GM23338 (cell line): ENCODE measurements around the gene NPHS1. TPM values are rescaled to one million over a fixed set of nuclear protein-coding genes. Genes with fewer than 3 reads are reported as not detected.
"Not testable (repeated sequence)": the region's sequence is repeated elsewhere in the genome, so short reads cannot be mapped to it uniquely, and the experiment has no call there.

Source experiments
- ATAC-seq: fragments of 200-7000 bp; cut with Tn5 transposase; 3 replicates; pipeline ENCODE4 v1.9.1; 2020
- DNase-seq: peaks from one replicate; pipeline ENCODE4 v3.0.0-alpha.2; 2015; ENCODE audit warnings: low spot score
- H2AFZ ChIP-seq: fragments of 200-600 bp; sonication (generic); 2 replicates; pipeline ENCODE4 v1.8.0; 2016; ENCODE audit warnings: antibody characterized with exemption, mild to moderate bottlenecking, moderate library complexity
- H3F3A ChIP-seq: fragments of 200-600 bp; sonication (generic); replicated peaks from 2 replicates; pipeline ENCODE4 v1.8.0; 2017; ENCODE audit warnings: antibody characterized with exemption, mixed run types, low read depth
- H3K27ac ChIP-seq: fragments of 200-600 bp; sonication (generic); 2 replicates; pipeline ENCODE4 v1.6.1; 2016; ENCODE audit warnings: low read depth
- H3K27me3 ChIP-seq: fragments of 200-600 bp; sonication (generic); 2 replicates; pipeline ENCODE4 v1.8.0; 2016; ENCODE audit warnings: mild to moderate bottlenecking, mixed run types, moderate library complexity; ENCODE audit not compliant: insufficient read depth
- H3K36me3 ChIP-seq: fragments of 200-600 bp; sonication (generic); 2 replicates; pipeline ENCODE4 v1.8.0; 2016; ENCODE audit warnings: mild to moderate bottlenecking; ENCODE audit not compliant: insufficient read depth
- H3K4me1 ChIP-seq: fragments of 200-600 bp; sonication (generic); 2 replicates; pipeline ENCODE4 v1.8.0; 2016; ENCODE audit warnings: mild to moderate bottlenecking, moderate library complexity; ENCODE audit not compliant: insufficient read depth
- H3K4me2 ChIP-seq: fragments of 200-600 bp; sonication (generic); 2 replicates; pipeline ENCODE4 v1.7.1; 2017; ENCODE audit warnings: mixed run types
- H3K4me3 ChIP-seq: fragments of 200-600 bp; sonication (generic); 2 replicates; pipeline ENCODE4 v1.6.1; 2016; ENCODE audit warnings: mixed run types
- H3K79me2 ChIP-seq: fragments of 200-600 bp; sonication (generic); replicated peaks from 2 replicates; pipeline ENCODE4 v1.8.0; 2017; ENCODE audit warnings: mild to moderate bottlenecking; ENCODE audit not compliant: insufficient read depth
- H3K9me2 ChIP-seq: fragments of 200-600 bp; sonication (generic); 2 replicates; pipeline ENCODE4 v1.8.0; 2017; ENCODE audit not compliant: insufficient read depth
- H4K20me1 ChIP-seq: fragments of 200-600 bp; sonication (generic); replicated peaks from 2 replicates; pipeline ENCODE4 v1.8.0; 2017; ENCODE audit warnings: mild to moderate bottlenecking; ENCODE audit not compliant: insufficient read depth
- H3K27ac Mint-ChIP-seq: 2 replicates; pipeline ENCODE4 v1.8.0; 2020; ENCODE audit warnings: inconsistent platforms, mild to moderate bottlenecking, moderate library complexity, mixed read lengths
- H3K27me3 Mint-ChIP-seq: 3 replicates; pipeline ENCODE4 v1.8.0; 2022; ENCODE audit warnings: low read depth, mild to moderate bottlenecking, moderate library complexity, mixed read lengths, inconsistent platforms; ENCODE audit not compliant: insufficient read depth, poor library complexity
- H3K36me3 Mint-ChIP-seq: 3 replicates; pipeline ENCODE4 v1.8.0; 2021; ENCODE audit warnings: low read depth, mild to moderate bottlenecking, inconsistent platforms, moderate library complexity, mixed read lengths
- H3K4me1 Mint-ChIP-seq: 3 replicates; pipeline ENCODE4 v1.8.0; 2020; ENCODE audit warnings: mild to moderate bottlenecking, inconsistent platforms, mixed read lengths
- H3K4me3 Mint-ChIP-seq: 3 replicates; pipeline ENCODE4 v1.8.0; 2021; ENCODE audit warnings: moderate library complexity, mild to moderate bottlenecking, inconsistent platforms, mixed read lengths
- H3K9me3 Mint-ChIP-seq: 3 replicates; pipeline ENCODE4 v1.8.0; 2020; ENCODE audit warnings: moderate library complexity, mild to moderate bottlenecking, inconsistent platforms, mixed read lengths
- EZH2phosphoT487 ChIP-seq: fragments of 200-600 bp; sonication (generic); IDR thresholded peaks from one replicate; pipeline ENCODE4 v1.8.1; 2018; ENCODE audit warnings: antibody characterized with exemption; ENCODE audit not compliant: unreplicated experiment
- NANOG ChIP-seq: IDR thresholded peaks from 2 replicates; pipeline ENCODE4 v1.6.1; 2016; ENCODE audit warnings: antibody characterized with exemption, borderline replicate concordance
- POLR2AphosphoS5 ChIP-seq: IDR thresholded peaks from 2 replicates; pipeline ENCODE4 v1.6.1; 2016; ENCODE audit warnings: antibody characterized with exemption, low read depth
- STAT1 ChIP-seq: IDR thresholded peaks from one replicate; pipeline ENCODE4 v1.6.1; 2016; ENCODE audit warnings: antibody characterized with exemption; ENCODE audit not compliant: unreplicated experiment
- polyA plus RNA-seq: library from polyadenylated mRNA; unstranded; fragments of >200 nt; fragmentation: Nextera tagmentation; extraction: Ambion mirVana; gene quantifications from 2 replicates; pipeline ENCODE4 v1.2.1, GENCODE V29; 2016
- total RNA-seq: library from RNA; depleted of rRNA; stranded (reverse); fragments of >200 nt; shearing (Covaris generic); gene quantifications from 2 replicates; pipeline ENCODE4 v1.2.3, GENCODE V29; 2014
- TF ChIP-seq, protein P1 (sequence below): fragments of 250-450 bp; sonication (Bioruptor Pico); IDR thresholded peaks from 2 replicates; pipeline ENCODE4 v1.5.0; 2020; ENCODE audit warnings: mild to moderate bottlenecking, moderate library complexity
- TF ChIP-seq, protein P2 (sequence below): IDR thresholded peaks from one replicate; pipeline ENCODE4 v1.6.1; 2018; ENCODE audit warnings: antibody characterized with exemption; ENCODE audit not compliant: unreplicated experiment

The NPHS1 gene
- total and polyA plus RNA-seq, 2 experiments from 2014 or later: 1.0 to 1.3 TPM

DNA sequence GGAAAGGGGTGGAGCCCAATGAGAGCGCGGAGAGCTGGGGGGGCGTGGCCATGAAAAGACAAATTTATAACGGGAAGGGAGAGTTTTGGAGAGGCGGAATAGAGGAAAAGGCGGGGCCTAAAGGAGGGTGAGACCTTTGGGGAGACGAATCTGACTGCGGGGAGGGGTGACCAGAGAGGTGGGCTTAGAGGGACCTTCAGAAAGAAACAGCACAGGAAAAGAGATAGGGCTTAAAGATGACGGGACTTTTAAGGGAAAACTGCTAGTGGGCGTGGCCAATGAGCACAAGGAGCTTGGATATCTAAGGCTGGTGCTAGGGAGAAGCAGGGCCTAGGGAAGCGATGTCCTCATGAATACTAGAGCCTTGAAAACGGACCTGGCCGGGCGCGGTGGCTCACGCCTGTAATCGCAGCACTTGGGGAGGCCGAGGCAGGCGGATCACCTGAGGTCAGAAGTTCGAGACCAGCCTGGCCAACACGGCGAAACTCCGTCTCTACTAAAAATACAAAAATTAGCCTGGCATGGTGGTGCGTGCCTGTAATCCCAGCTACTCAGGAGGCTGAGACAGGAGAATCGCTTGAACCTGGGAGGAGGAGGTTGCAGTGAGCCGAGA, 17.9 kb upstream of the NPHS1 start:
- H3K36me3 ChIP-seq, H3K9me3 Mint-ChIP-seq, H3K9me2 ChIP-seq, H2AFZ ChIP-seq, H3K79me2 ChIP-seq, H3K36me3 Mint-ChIP-seq, H4K20me1 ChIP-seq: not testable (repeated sequence)
- H3K4me3 ChIP-seq: peak overlapping the region; percentile 84
- peak overlapping the region; percentile 10; the same call in 1 of the 2 replicates for H3K27ac ChIP-seq
- peak overlapping the region; percentile 98 for H3K4me2 ChIP-seq
- H3K4me1 Mint-ChIP-seq: peaks cover 23% of the 10 kb centered on the region
- peak overlapping the region; percentile 86 for H3K4me3 Mint-ChIP-seq
- H3F3A ChIP-seq: peaks cover 15% of the 10 kb centered on the region; the same call in 1 of the 2 replicates
- peaks cover 12% of the 10 kb centered on the region for H3K4me1 ChIP-seq
- peaks cover 16% of the 10 kb centered on the region for H3K27me3 ChIP-seq
- DNase-seq: peak; percentile 98
- peak; percentile 34 for ATAC-seq
- H3K27ac Mint-ChIP-seq: peak overlapping the region; percentile 94
- peaks cover 29% of the 10 kb centered on the region for H3K27me3 Mint-ChIP-seq

DNA sequence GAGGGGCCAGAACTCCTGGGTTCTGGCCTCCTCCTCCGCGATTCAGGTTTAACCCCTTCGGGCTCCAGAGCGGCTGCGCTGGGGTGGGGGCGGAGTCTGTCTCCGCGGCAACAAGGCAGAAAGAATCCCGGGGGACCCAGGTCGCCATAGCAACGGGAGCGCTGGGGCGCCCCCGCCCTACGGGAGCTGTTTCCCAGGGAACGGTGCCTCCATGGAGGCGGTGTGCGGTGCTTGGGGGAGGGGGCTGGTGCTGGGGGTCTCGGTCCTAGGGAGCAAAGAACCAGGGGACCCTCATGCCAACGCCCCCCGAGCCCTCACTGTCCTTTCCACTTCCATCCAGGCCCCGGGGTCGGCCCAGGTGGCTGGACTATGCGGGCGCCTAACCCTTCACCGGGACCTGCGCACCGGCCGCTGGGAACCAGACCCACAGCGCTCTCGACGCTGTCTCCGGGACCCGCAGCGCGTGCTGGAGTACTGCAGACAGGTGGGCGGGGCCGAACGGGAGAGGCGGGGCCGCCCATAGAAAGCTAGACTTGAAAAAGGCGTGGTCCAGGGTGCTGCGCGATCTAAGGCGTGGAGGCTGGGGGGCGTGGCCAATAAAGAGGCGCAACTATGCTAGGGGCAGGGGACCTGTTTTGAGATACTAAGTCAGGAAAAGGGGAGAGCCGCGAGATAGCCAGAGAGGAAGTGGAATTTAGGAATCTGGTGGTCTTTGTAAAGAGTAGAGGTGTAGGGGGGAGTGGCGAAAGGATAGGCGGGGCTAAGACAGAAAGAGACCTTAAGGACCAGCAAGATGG, 17.2 kb upstream of the NPHS1 start:
- H3K27me3 ChIP-seq: peaks cover 16% of the 10 kb centered on the region
- peak overlapping the region; percentile 86 for H3K4me3 Mint-ChIP-seq
- H3K4me2 ChIP-seq: peak overlapping the region; percentile 98
- H3K4me3 ChIP-seq: peak overlapping the region; percentile 84
- no peaks in the 10 kb centered on the region; the same call in 2 of the 3 replicates for H3K36me3 Mint-ChIP-seq
- H3K9me2 ChIP-seq: no peaks in the 10 kb centered on the region
- ATAC-seq (peak; percentile 73), DNase-seq (peak; percentile 99)
- peaks cover 31% of the 10 kb centered on the region for H3K27me3 Mint-ChIP-seq
- no peak overlapping the region for H3K27ac ChIP-seq
- peaks cover 15% of the 10 kb centered on the region; the same call in 1 of the 2 replicates for H3F3A ChIP-seq
- no peaks in the 10 kb centered on the region; the same call in 1 of the 3 replicates for H3K9me3 Mint-ChIP-seq
- peak overlapping the region; percentile 94 for H3K27ac Mint-ChIP-seq
- H4K20me1 ChIP-seq: no peaks in the 10 kb centered on the region
- TF ChIP-seq EZH2phosphoT487: no peak
- TF ChIP-seq POLR2AphosphoS5: peak; percentile 42; the same call in 1 of the 2 replicates
- TF ChIP-seq STAT1: no peak
- TF ChIP-seq, protein P1, sequence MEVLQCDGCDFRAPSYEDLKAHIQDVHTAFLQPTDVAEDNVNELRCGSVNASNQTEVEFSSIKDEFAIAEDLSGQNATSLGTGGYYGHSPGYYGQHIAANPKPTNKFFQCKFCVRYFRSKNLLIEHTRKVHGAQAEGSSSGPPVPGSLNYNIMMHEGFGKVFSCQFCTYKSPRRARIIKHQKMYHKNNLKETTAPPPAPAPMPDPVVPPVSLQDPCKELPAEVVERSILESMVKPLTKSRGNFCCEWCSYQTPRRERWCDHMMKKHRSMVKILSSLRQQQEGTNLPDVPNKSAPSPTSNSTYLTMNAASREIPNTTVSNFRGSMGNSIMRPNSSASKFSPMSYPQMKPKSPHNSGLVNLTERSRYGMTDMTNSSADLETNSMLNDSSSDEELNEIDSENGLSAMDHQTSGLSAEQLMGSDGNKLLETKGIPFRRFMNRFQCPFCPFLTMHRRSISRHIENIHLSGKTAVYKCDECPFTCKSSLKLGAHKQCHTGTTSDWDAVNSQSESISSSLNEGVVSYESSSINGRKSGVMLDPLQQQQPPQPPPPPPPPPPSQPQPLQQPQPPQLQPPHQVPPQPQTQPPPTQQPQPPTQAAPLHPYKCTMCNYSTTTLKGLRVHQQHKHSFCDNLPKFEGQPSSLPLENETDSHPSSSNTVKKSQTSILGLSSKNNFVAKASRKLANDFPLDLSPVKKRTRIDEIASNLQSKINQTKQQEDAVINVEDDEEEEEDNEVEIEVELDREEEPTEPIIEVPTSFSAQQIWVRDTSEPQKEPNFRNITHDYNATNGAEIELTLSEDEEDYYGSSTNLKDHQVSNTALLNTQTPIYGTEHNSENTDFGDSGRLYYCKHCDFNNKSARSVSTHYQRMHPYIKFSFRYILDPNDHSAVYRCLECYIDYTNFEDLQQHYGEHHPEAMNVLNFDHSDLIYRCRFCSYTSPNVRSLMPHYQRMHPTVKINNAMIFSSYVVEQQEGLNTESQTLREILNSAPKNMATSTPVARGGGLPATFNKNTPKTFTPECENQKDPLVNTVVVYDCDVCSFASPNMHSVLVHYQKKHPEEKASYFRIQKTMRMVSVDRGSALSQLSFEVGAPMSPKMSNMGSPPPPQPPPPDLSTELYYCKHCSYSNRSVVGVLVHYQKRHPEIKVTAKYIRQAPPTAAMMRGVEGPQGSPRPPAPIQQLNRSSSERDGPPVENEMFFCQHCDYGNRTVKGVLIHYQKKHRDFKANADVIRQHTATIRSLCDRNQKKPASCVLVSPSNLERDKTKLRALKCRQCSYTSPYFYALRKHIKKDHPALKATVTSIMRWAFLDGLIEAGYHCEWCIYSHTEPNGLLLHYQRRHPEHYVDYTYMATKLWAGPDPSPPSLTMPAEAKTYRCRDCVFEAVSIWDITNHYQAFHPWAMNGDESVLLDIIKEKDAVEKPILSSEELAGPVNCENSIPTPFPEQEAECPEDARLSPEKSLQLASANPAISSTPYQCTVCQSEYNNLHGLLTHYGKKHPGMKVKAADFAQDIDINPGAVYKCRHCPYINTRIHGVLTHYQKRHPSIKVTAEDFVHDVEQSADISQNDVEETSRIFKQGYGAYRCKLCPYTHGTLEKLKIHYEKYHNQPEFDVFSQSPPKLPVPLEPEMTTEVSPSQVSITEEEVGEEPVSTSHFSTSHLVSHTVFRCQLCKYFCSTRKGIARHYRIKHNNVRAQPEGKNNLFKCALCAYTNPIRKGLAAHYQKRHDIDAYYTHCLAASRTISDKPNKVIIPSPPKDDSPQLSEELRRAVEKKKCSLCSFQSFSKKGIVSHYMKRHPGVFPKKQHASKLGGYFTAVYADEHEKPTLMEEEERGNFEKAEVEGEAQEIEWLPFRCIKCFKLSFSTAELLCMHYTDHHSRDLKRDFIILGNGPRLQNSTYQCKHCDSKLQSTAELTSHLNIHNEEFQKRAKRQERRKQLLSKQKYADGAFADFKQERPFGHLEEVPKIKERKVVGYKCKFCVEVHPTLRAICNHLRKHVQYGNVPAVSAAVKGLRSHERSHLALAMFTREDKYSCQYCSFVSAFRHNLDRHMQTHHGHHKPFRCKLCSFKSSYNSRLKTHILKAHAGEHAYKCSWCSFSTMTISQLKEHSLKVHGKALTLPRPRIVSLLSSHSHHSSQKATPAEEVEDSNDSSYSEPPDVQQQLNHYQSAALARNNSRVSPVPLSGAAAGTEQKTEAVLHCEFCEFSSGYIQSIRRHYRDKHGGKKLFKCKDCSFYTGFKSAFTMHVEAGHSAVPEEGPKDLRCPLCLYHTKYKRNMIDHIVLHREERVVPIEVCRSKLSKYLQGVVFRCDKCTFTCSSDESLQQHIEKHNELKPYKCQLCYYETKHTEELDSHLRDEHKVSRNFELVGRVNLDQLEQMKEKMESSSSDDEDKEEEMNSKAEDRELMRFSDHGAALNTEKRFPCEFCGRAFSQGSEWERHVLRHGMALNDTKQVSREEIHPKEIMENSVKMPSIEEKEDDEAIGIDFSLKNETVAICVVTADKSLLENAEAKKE: no peak
- no peak for TF ChIP-seq NANOG
- TF ChIP-seq, protein P2, sequence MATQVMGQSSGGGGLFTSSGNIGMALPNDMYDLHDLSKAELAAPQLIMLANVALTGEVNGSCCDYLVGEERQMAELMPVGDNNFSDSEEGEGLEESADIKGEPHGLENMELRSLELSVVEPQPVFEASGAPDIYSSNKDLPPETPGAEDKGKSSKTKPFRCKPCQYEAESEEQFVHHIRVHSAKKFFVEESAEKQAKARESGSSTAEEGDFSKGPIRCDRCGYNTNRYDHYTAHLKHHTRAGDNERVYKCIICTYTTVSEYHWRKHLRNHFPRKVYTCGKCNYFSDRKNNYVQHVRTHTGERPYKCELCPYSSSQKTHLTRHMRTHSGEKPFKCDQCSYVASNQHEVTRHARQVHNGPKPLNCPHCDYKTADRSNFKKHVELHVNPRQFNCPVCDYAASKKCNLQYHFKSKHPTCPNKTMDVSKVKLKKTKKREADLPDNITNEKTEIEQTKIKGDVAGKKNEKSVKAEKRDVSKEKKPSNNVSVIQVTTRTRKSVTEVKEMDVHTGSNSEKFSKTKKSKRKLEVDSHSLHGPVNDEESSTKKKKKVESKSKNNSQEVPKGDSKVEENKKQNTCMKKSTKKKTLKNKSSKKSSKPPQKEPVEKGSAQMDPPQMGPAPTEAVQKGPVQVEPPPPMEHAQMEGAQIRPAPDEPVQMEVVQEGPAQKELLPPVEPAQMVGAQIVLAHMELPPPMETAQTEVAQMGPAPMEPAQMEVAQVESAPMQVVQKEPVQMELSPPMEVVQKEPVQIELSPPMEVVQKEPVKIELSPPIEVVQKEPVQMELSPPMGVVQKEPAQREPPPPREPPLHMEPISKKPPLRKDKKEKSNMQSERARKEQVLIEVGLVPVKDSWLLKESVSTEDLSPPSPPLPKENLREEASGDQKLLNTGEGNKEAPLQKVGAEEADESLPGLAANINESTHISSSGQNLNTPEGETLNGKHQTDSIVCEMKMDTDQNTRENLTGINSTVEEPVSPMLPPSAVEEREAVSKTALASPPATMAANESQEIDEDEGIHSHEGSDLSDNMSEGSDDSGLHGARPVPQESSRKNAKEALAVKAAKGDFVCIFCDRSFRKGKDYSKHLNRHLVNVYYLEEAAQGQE: no peak
- no peaks in the 10 kb centered on the region for H3K36me3 ChIP-seq
- no peaks in the 10 kb centered on the region for H3K79me2 ChIP-seq
- H3K4me1 ChIP-seq: peaks cover 12% of the 10 kb centered on the region
- no peak overlapping the region; the same call in 1 of the 2 replicates for H2AFZ ChIP-seq
- H3K4me1 Mint-ChIP-seq: peaks cover 25% of the 10 kb centered on the region
